PC-3 (cell line): ENCODE data around the gene PALB2.

Experiments used
- EZH2 ChIP-seq: fragments of 300-600 bp; sonication (generic); IDR thresholded peaks from one replicate; pipeline ENCODE4 v1.6.1; 2017; ENCODE audit warnings: antibody characterized with exemption, mild to moderate bottlenecking, low read length; ENCODE audit not compliant: unreplicated experiment
- EZH2phosphoT487 ChIP-seq: fragments of 300-600 bp; sonication (generic); IDR thresholded peaks from 2 replicates; pipeline ENCODE4 v1.6.1; 2018; ENCODE audit warnings: mild to moderate bottlenecking, antibody characterized with exemption, low read length, borderline replicate concordance
- TF ChIP-seq, protein P1 (sequence below): fragments of 300-600 bp; sonication (generic); conservative IDR thresholded peaks from 2 replicates; pipeline ENCODE4 v1.5.1; 2017; ENCODE audit warnings: antibody characterized with exemption, low read depth, mild to moderate bottlenecking, low read length

DNA sequence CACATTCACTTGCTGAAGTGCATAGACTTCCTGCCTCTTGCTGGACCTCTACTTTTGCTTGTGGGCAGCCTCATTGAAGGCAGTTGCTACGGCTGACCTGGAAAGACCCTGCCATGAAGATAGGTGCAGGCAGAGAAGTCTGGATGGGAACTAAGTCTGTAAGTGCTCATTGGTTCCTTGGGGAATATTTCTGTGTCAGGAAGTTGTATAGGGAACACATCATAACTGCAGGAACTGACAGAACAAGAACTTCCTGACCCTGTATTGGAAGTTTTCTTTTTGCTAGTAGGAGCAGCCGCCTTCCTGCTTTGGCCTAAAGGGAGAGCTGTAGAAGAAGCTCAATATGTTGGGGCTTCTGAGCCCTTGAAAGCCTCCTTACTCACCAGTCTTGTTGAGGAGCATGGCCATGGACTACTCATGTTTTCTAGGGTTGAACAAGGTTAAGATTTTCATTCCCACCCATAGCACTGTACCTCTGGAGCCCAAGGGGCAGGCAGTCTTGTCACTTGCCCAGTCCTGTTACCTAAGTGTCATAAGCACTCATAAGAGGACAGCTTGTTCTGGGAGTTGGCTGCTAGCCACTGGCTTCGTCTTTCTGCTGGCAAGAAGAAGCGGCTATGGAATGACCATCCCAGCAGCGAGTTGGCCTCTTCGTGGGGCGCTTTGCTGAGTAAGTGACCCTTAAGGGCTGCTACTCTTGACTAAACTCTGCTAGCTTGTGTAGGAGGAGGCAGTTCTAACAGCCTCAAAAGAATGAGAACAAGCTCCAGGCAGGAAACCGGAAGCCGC, 76.3 kb downstream of the PALB2 start:
- TF ChIP-seq EZH2phosphoT487 (no peak), EZH2 (no peak)
- TF ChIP-seq, protein P1, sequence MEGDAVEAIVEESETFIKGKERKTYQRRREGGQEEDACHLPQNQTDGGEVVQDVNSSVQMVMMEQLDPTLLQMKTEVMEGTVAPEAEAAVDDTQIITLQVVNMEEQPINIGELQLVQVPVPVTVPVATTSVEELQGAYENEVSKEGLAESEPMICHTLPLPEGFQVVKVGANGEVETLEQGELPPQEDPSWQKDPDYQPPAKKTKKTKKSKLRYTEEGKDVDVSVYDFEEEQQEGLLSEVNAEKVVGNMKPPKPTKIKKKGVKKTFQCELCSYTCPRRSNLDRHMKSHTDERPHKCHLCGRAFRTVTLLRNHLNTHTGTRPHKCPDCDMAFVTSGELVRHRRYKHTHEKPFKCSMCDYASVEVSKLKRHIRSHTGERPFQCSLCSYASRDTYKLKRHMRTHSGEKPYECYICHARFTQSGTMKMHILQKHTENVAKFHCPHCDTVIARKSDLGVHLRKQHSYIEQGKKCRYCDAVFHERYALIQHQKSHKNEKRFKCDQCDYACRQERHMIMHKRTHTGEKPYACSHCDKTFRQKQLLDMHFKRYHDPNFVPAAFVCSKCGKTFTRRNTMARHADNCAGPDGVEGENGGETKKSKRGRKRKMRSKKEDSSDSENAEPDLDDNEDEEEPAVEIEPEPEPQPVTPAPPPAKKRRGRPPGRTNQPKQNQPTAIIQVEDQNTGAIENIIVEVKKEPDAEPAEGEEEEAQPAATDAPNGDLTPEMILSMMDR: no peak
